ENCODE data around the gene DEAF1. TPM values are rescaled to one million over a fixed set of nuclear protein-coding genes. Genes with fewer than 3 reads are reported as not detected.

Gene DEAF1
- total RNA-seq, 2 experiments from 2014 or later = 59.1 to 59.3 TPM

DNA sequence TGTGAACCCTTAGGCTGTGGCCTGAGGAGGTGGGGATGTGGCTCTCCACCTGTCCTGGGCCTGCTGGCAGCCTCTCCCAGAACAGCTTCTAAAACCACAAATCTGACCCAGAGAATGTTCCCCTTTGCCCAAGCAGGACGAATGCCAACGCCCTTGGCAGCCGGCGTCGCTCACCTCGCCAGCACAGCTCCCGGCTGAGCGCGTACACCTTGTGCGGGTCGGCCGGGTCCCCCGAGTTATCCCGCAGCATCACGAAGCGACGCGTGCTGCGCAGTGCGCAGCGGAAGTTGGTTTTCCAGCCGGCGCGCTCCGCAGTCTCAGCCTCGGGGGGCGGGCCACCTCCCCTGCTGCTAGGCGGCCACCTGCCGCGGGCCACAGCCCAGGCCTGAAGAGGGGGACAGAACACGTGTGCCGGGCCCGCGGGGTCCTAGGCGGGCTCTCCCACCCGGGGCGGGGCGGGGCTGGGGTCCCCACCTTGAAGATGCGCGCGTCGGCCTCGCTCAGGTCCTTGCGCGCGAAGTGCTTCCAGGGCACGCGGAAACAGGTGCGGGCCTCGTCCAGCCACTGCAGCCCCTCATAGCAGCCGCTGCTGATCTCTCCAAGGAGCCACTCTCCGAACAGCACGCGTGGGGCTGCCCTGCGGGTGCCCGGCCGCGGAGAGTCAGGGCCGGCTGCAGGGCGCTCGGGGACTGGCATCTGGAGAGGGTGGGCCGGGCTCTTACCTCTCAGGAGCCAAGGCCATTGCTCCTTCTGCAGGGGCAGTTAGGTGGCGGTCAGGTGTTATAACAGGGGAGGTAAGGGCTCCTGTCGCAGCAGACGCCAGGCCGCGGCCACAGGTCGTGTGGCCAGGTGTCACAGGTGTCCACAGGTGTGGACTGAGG is 80.2 kb downstream of the DEAF1 start:
- DNase-seq = no peak
- intact Hi-C loops (cut with micrococcal nuclease) = no loop called here
- no peaks in the 10 kb centered on the region for H3K27me3 Mint-ChIP-seq
- no peak for ATAC-seq
- TF ChIP-seq, protein P1, sequence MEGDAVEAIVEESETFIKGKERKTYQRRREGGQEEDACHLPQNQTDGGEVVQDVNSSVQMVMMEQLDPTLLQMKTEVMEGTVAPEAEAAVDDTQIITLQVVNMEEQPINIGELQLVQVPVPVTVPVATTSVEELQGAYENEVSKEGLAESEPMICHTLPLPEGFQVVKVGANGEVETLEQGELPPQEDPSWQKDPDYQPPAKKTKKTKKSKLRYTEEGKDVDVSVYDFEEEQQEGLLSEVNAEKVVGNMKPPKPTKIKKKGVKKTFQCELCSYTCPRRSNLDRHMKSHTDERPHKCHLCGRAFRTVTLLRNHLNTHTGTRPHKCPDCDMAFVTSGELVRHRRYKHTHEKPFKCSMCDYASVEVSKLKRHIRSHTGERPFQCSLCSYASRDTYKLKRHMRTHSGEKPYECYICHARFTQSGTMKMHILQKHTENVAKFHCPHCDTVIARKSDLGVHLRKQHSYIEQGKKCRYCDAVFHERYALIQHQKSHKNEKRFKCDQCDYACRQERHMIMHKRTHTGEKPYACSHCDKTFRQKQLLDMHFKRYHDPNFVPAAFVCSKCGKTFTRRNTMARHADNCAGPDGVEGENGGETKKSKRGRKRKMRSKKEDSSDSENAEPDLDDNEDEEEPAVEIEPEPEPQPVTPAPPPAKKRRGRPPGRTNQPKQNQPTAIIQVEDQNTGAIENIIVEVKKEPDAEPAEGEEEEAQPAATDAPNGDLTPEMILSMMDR (IDR thresholded peaks at IDR 0.05) = no peak
- peaks cover 11% of the 10 kb centered on the region for H3K4me1 Mint-ChIP-seq (ENCODE audit: low read depth)
- H3K36me3 Mint-ChIP-seq (ENCODE audit: low read depth) = peaks cover 4% of the 10 kb centered on the region
- H3K9me3 Mint-ChIP-seq = no peaks in the 10 kb centered on the region
- peak overlapping the region; percentile 84 for H3K4me3 Mint-ChIP-seq
- ChIA-PET POLR2A (interaction anchor here (0.6 to 3.2 kb wide), 10 partner anchors 9 to 39 kb away, joined by 3 to 7 read pairs (median 4); partner anchors contain the start of genes PHRF1 and SCT), CTCF (interaction anchor here (1.3 kb wide), 1 partner anchor 60 kb away, joined by 4 read pairs; no protein-coding TSS in a partner anchor)
- H3K27ac Mint-ChIP-seq = peak overlapping the region; percentile 90

DNA sequence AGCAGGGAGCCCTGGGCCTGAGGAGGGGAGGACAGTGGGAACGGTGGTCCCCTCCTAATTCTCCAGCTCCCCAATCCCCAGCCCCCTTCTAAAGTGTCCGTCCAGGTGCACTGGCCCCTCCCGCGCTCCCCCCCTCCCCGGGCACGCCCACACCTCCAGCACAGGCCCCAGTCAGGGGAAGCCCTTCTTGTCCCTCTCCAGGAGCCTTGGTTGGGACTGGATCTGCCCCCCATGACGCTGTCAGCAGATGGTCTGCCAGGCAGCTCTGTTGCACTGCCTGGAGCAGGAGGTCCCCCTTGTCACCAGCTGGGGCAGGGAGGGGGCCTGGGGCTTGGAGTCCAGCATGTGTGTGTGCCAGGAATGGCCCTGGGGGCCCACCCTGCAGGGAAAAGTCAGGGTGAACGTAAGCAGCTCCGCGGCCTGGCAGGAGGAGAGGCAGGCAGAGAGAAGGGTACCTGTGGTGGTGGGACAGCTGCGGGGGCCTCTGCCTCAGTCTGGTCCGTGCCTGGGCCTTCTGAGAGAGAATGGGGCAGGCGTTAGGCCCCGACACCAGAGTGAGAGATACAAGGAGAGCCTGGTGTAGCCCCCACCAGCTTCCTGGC is 80.9 kb downstream of the DEAF1 start:
- Mint-ChIP-seq H3K27ac (peak overlapping the region; percentile 79), H3K27me3 (no peaks in the 10 kb centered on the region), H3K4me1 (ENCODE audit: low read depth) (peaks cover 11% of the 10 kb centered on the region), H3K4me3 (peak overlapping the region; percentile 84), H3K36me3 (ENCODE audit: low read depth) (peaks cover 4% of the 10 kb centered on the region), H3K9me3 (no peaks in the 10 kb centered on the region)
- POLR2A ChIA-PET = interaction anchor here (0.5 to 3.2 kb wide), 7 partner anchors 8 to 217 kb away, joined by 3 to 7 read pairs (median 3); partner anchors contain the start of gene PHRF1
- ATAC-seq (no peak), DNase-seq (no peak)
- TF ChIP-seq, protein P1 (IDR thresholded peaks at IDR 0.05) = no peak
- CTCF ChIA-PET = interaction anchor here (0.7 to 1.3 kb wide), 2 partner anchors 19 to 60 kb away, joined by 3 to 4 read pairs; no protein-coding TSS in a partner anchor
- intact Hi-C loops (cut with micrococcal nuclease) = no loop called here

DNA sequence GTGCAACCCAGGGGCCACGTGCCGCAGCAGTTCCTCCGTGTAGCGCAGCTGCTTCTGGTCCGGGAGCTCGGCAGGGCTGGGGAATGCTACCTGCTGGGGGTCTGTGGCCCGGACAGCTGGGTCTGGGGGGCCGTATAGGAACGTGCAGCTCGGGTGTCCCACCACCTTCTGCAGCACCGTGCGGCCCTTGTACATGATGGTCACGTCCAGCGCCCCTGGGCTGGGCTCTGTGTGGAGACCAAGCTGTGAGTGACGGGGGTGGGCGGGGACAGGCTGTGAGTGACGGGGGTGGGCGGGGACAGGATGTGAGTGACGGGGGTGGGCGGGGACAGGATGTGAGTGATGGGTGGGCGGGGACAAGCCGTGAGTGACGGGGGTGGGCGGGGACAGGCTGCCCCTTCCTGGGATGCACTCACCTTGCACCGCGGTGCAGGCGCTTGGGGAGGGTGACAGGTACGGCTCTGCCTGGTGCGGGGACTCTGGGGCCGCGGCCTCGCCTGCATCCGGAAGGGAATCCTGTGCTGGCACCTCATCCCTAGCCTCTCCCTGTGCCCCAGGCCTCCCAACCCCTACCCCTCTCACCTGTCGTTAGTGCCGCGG is 81.6 kb downstream of the DEAF1 start:
- CTCF ChIA-PET = interaction anchor here (0.7 to 1.3 kb wide), 2 partner anchors 19 to 59 kb away, joined by 3 to 4 read pairs; no protein-coding TSS in a partner anchor
- DNase-seq = peak; percentile 93
- peaks cover 5% of the 10 kb centered on the region for H3K36me3 Mint-ChIP-seq (ENCODE audit: low read depth)
- H3K9me3 Mint-ChIP-seq = no peaks in the 10 kb centered on the region
- TF ChIP-seq, protein P1 (IDR thresholded peaks at IDR 0.05) = no peak
- no peaks in the 10 kb centered on the region for H3K27me3 Mint-ChIP-seq
- no peak overlapping the region for H3K4me3 Mint-ChIP-seq
- intact Hi-C loops (cut with micrococcal nuclease) = no loop called here
- no peak overlapping the region for H3K27ac Mint-ChIP-seq
- ATAC-seq = peak; percentile 59
- POLR2A ChIA-PET = interaction anchor here (0.5 to 3.2 kb wide), 8 partner anchors 7 to 217 kb away, joined by 3 to 10 read pairs (median 5); partner anchors contain the start of gene PHRF1
- peaks cover 11% of the 10 kb centered on the region for H3K4me1 Mint-ChIP-seq (ENCODE audit: low read depth)

DNA sequence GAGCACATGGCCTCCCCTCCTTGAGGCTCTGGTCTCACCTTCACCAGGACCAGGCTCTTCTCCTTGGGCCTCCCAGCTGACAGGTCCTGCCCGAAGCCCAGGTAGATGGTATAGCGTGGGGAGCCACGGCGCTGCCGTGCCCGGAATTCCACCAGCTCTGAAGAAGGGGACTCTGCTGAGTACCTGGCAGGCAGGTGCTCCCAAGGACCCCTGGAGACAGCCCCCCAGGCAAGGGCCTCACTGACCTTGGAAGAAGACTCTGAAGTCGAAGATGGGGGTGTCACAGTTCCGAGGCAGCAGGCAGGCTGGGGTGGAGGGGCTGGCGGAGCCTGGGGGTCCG is 82.1 kb downstream of the DEAF1 start:
- no peak overlapping the region for H3K27ac Mint-ChIP-seq
- no peak for DNase-seq
- H3K36me3 Mint-ChIP-seq (ENCODE audit: low read depth) = peaks cover 5% of the 10 kb centered on the region
- no peak for ATAC-seq
- TF ChIP-seq, protein P1 (IDR thresholded peaks at IDR 0.05) = no peak
- H3K9me3 Mint-ChIP-seq = no peaks in the 10 kb centered on the region
- no peak overlapping the region for H3K4me3 Mint-ChIP-seq
- intact Hi-C loops (cut with micrococcal nuclease) = no loop called here
- H3K27me3 Mint-ChIP-seq = no peaks in the 10 kb centered on the region
- ChIA-PET POLR2A (interaction anchor here (1.1 to 3.2 kb wide), 5 partner anchors 12 to 114 kb away, joined by 3 to 10 read pairs (median 6); partner anchors contain the start of gene PHRF1), CTCF (interaction anchor here (1.0 kb wide), 1 partner anchor 25 kb away, joined by 3 read pairs; no protein-coding TSS in a partner anchor)
- H3K4me1 Mint-ChIP-seq (ENCODE audit: low read depth) = peaks cover 11% of the 10 kb centered on the region

Measured in activated CD8-positive, alpha-beta T cell treated with anti-CD3 and anti-CD28 coated beads for 36 hours (primary cell).